ENCODE data around the gene C5orf34.

- TF ChIP-seq CTCF (IDR thresholded peaks at IDR 0.05): no peak
- no peak for TF ChIP-seq POLR2A (IDR thresholded peaks at IDR 0.05)
- no peak for TF ChIP-seq EP300 (IDR thresholded peaks at IDR 0.05)
- TF ChIP-seq POLR2AphosphoS5 (IDR thresholded peaks at IDR 0.05): no peak
Observed at GRCh38 chr5:43554497-43554896, 39.5 kb upstream of the C5orf34 start.
